IPS-18a (cell line): Measurements from ENCODE around the gene NOM1.

Experiments
- H3K27ac ChIP-seq: one replicate; pipeline ENCODE4 v1.5.1; 2013; ENCODE audit warnings: low read length
- H3K27me3 ChIP-seq: one replicate; pipeline ENCODE4 v1.6.1; 2013; ENCODE audit warnings: mild to moderate bottlenecking, low read length; ENCODE audit not compliant: control insufficient read depth, insufficient read depth
- H3K36me3 ChIP-seq: one replicate; pipeline ENCODE4 v1.6.1; 2013; ENCODE audit warnings: low read depth, low read length; ENCODE audit not compliant: control insufficient read depth
- H3K4me1 ChIP-seq: one replicate; pipeline ENCODE4 v1.6.1; 2013; ENCODE audit warnings: low read depth, low read length; ENCODE audit not compliant: control insufficient read depth
- H3K4me3 ChIP-seq: one replicate; pipeline ENCODE4 v1.5.1; 2013; ENCODE audit warnings: low read length
- H3K9ac ChIP-seq: one replicate; pipeline ENCODE4 v1.6.1; 2013; ENCODE audit warnings: mild to moderate bottlenecking, low read length, moderate library complexity
- H3K9me3 ChIP-seq: one replicate; pipeline ENCODE4 v1.6.1; 2013; ENCODE audit warnings: low read depth, low read length; ENCODE audit not compliant: control insufficient read depth

Gene NOM1

GRCh38 chr7:156964971-156965370, 15.5 kb downstream of the NOM1 start:
- no peaks in the 10 kb centered on the region for H3K4me1 ChIP-seq
- H3K36me3 ChIP-seq, result peaks cover 89% of the 10 kb centered on the region
- no peak overlapping the region for H3K27ac ChIP-seq
- no peak overlapping the region for H3K4me3 ChIP-seq
- no peaks in the 10 kb centered on the region for H3K27me3 ChIP-seq
- no peaks in the 10 kb centered on the region for H3K9me3 ChIP-seq
- no peak overlapping the region for H3K9ac ChIP-seq

DNA sequence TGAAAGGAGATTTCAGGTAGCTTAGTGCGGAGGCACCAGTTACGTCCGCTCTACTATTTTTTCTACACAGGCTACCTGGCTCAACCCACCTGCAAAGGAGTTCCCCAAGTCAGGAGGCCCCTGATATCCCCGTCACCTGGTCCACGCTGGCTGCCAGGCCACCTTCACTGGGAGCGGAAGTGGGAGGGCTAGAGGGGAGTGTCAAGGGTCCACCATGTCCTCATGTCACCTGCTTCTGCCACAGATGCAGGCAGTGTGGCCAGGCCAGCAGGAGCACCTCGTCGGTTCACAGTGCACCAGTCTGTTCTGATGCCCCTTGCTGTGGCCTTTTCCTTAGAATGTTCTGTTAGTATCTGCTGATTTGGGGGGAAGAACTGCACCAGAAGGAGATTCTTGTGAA, 16.9 kb downstream of the NOM1 start:
- Histone ChIP-seq H3K27me3 (no peaks in the 10 kb centered on the region), H3K9me3 (no peaks in the 10 kb centered on the region), H3K27ac (no peak overlapping the region), H3K9ac (no peak overlapping the region), H3K4me3 (no peak overlapping the region), H3K4me1 (no peaks in the 10 kb centered on the region), H3K36me3 (peaks cover 85% of the 10 kb centered on the region)

- H3K9me3 ChIP-seq, result no peaks in the 10 kb centered on the region
- peaks cover 75% of the 10 kb centered on the region for H3K36me3 ChIP-seq
- H3K27ac ChIP-seq, result no peak overlapping the region
- no peaks in the 10 kb centered on the region for H3K27me3 ChIP-seq
- no peak overlapping the region for H3K9ac ChIP-seq
- H3K4me3 ChIP-seq, result no peak overlapping the region
- H3K4me1 ChIP-seq, result no peaks in the 10 kb centered on the region
Measured at GRCh38 chr7:156968183-156968582, 18.7 kb downstream of the NOM1 start.

DNA sequence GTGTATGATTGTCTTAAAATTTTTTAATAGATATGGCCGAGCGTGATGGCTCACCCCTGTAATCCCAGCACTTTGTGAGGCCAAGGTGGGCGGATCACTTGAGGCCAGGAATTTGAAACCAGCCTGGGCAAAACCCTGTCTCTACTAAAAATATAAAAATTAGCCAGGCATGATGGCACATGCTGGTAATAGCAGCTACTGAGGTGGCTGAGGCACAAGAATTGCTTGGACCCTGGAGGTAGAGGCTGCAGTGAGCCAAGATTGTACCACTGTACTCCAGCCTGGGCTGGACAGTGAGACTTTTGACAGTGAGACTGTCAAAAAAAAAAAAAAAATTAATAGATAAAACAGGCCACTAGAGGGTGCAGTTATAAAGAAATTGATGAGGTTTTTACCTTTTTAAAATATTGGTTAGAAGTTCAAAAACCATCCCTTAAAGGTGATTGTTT, 20.5 kb downstream of the NOM1 start:
- Histone ChIP-seq H3K9ac (no peak overlapping the region), H3K9me3 (no peaks in the 10 kb centered on the region), H3K4me3 (no peak overlapping the region), H3K27me3 (no peaks in the 10 kb centered on the region), H3K36me3 (peaks cover 57% of the 10 kb centered on the region), H3K27ac (no peak overlapping the region), H3K4me1 (no peaks in the 10 kb centered on the region)

- no peak overlapping the region for H3K9ac ChIP-seq
- H3K36me3 ChIP-seq, result peaks cover 15% of the 10 kb centered on the region
- no peaks in the 10 kb centered on the region for H3K9me3 ChIP-seq
- no peak overlapping the region for H3K27ac ChIP-seq
- no peak overlapping the region for H3K4me3 ChIP-seq
- no peaks in the 10 kb centered on the region for H3K27me3 ChIP-seq
- H3K4me1 ChIP-seq, result no peaks in the 10 kb centered on the region
Measured at GRCh38 chr7:156975620-156976019, 26.1 kb downstream of the NOM1 start.

DNA sequence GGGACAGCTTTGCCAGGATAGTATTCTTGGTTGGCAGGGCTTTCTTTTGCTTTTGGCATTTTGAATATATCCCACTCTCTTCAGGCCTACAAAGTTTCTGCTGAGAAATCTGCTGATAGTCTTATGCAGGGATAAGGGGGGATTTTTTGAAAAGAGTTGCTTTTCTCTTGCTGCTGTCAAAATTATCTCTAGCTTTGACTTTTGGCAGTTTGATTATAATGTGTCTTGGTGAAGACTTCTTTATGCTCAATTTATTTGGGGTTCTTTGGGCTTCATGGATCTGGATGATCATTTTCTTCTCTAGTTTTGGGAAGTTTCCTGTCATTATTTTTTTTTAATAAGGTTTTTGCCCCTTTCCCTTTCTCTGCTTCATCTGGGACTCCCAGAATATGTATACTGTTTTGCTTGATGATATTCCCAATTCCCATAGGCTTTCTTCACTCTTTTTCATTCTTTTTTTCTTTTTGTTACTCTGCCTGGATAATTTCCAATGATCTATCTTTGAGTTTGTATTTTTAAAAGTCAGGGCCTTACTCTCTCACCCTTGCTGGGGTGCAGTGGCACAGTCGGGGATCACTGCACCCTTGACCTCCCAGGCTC, 29.6 kb downstream of the NOM1 start:
- H3K9me3 ChIP-seq, result no peaks in the 10 kb centered on the region
- no peak overlapping the region for H3K9ac ChIP-seq
- H3K4me3 ChIP-seq, result no peak overlapping the region
- no peaks in the 10 kb centered on the region for H3K4me1 ChIP-seq
- no peak overlapping the region for H3K27ac ChIP-seq
- no peaks in the 10 kb centered on the region for H3K27me3 ChIP-seq
- no peaks in the 10 kb centered on the region for H3K36me3 ChIP-seq

GRCh38 chr7:156979711-156980110, 30.2 kb downstream of the NOM1 start:
- H3K9me3 ChIP-seq, result no peaks in the 10 kb centered on the region
- no peak overlapping the region for H3K27ac ChIP-seq
- H3K36me3 ChIP-seq, result no peaks in the 10 kb centered on the region
- H3K27me3 ChIP-seq, result no peaks in the 10 kb centered on the region
- H3K9ac ChIP-seq, result no peak overlapping the region
- no peak overlapping the region for H3K4me3 ChIP-seq
- H3K4me1 ChIP-seq, result no peaks in the 10 kb centered on the region

- Histone ChIP-seq H3K4me1 (no peaks in the 10 kb centered on the region), H3K9me3 (no peaks in the 10 kb centered on the region), H3K27ac (no peak overlapping the region), H3K36me3 (no peaks in the 10 kb centered on the region), H3K27me3 (no peaks in the 10 kb centered on the region), H3K9ac (no peak overlapping the region), H3K4me3 (no peak overlapping the region)
Measured at GRCh38 chr7:156984174-156984891, 34.8 kb downstream of the NOM1 start.

DNA sequence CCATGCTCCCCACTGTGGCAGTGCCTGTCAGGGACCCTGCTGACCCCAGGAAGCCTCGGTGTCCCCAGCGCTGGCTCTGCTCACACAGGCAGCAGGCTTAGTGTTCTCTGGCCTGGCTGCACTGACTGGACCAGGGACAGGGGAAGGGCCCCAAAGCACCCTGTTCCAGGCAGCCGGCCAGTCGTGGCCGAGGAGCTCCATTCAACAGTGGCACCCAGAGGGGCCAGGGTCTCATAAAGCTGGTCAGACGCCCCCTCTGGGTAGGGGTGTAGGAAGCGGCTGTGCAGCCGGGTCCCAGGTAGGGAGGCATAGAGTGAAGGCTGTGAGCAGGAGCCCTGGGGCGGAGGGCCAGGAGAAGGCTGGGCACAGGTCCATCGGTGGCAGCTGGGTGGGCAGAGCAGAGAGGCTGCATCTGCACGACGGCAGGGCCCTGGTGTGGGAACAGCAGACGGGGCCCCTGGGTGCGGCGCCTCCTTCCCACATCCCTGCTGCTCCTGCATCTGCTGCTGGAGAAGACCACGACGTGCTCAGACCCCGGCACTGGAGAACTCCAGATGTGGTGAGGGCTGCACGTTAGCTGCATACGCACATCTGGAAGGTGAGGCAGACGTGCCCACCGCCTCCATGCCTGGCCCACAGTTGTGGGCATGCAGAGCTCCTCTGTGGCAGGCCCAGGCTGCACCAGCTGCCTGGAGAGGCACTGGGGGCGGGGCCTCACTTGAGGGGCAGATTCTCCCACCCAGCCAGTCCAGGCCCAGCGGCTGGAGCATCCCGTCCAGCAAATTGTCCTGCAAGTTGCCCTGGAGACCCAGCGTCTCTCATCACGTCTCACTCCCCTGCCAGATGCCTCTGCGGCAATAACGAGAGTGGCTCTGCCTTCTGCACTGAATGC, 35.8 kb downstream of the NOM1 start:
- Histone ChIP-seq H3K4me3 (no peak overlapping the region), H3K27me3 (no peaks in the 10 kb centered on the region), H3K9ac (no peak overlapping the region), H3K36me3 (no peaks in the 10 kb centered on the region), H3K27ac (no peak overlapping the region), H3K9me3 (no peaks in the 10 kb centered on the region), H3K4me1 (no peaks in the 10 kb centered on the region)

DNA sequence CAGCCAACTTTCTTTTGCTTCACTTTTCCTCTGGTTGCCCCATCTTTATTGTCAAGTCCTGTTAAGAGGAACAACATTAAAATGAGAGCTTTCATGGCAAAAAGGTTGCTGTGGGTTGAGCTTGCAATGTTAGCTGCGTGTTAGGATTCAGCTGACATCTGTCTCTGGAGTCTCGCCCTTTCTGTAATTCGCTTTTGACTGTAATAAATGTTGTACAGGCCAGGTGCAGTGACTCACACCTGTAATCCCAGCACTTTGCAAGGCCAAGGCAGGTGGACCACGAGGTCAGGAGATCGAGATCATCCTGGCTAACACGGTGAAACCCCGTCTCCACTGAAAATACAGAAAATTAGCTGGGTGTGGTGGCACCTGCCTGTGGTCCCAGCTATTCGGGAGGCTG, 36.9 kb downstream of the NOM1 start:
- no peaks in the 10 kb centered on the region for H3K4me1 ChIP-seq
- no peak overlapping the region for H3K4me3 ChIP-seq
- H3K9ac ChIP-seq, result no peak overlapping the region
- no peaks in the 10 kb centered on the region for H3K27me3 ChIP-seq
- H3K36me3 ChIP-seq, result no peaks in the 10 kb centered on the region
- no peaks in the 10 kb centered on the region for H3K9me3 ChIP-seq
- H3K27ac ChIP-seq, result no peak overlapping the region

DNA sequence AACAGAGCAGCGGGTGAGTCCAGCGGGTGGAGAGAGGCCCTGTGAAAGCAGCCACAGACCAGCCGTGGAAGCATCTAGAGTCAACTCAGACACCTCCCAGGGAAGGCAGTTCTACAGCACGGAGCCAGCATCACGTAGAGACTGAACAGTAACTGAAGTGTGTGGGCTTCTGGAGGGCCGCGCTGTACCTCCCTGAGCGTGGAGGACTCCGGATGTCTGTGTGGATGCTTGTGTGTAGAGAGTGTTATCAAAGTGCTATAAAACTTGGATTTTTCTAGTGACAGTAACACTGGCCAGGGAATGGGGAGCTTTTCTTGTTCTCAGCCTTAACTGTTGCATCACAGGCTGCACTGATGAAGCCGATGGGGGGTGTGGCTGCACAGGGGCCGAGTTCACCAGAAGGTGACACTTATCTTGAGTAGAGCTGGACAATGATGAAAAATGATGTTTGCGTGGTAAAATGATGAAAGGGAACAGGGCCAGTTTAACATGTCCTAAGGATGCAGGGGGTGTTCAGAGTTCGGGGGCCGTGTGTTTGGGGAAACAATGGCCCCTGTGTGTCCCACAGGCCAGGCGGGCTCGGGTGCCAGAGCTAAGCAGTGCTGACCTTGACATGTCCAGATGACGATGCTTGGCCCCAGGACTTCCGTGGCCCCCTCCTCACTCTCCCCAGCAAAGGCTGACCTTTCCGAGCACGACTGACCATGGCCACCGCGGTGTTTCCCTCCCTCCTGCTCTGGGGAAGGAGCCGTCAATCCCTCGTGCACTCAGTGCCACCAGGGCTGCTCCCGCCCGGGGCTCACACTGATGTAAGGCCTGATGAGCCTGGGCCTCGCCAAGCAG, 39.1 kb downstream of the NOM1 start:
- Histone ChIP-seq H3K9me3 (no peaks in the 10 kb centered on the region), H3K4me1 (no peaks in the 10 kb centered on the region)

More for the DNA sequence above, 39.1 kb downstream of the NOM1 start:
- no peak overlapping the region for H3K27ac ChIP-seq
- H3K4me3 ChIP-seq, result no peak overlapping the region
- H3K9ac ChIP-seq, result no peak overlapping the region
- H3K27me3 ChIP-seq, result peaks cover 5% of the 10 kb centered on the region
- H3K36me3 ChIP-seq, result no peaks in the 10 kb centered on the region
